ENCODE results near the gene ARHGAP22.

Gene ARHGAP22

GRCh38 chr10:48469516-48470020, 135.3 kb downstream of the ARHGAP22 start:
- H3K27me3 ChIP-seq (ENCODE audit: insufficient read depth, poor library complexity, severe bottlenecking), result no peaks in the 10 kb centered on the region
- no peak overlapping the region for H3K27ac ChIP-seq (replicated peaks)
- no peak for DNase-seq (ENCODE audit: low read depth in 1 of 2, low spot score in 1 of 2)
- no peak overlapping the region for H3K4me3 ChIP-seq (replicated peaks; ENCODE audit: insufficient read depth, low read length)
- no peak for TF ChIP-seq CTCF (IDR thresholded peaks at IDR 0.05; ENCODE audit: insufficient read depth, low read length)
- TF ChIP-seq GABPA (IDR thresholded peaks at IDR 0.05; ENCODE audit: low read depth), result no peak
- TF ChIP-seq SPI1 (IDR thresholded peaks at IDR 0.05; ENCODE audit: borderline replicate concordance, low read depth), result no peak
- TF ChIP-seq REST (IDR thresholded peaks at IDR 0.05; ENCODE audit: insufficient replicate concordance, low read depth), result no peak
- TF ChIP-seq POLR2AphosphoS5 (IDR thresholded peaks at IDR 0.05; ENCODE audit: low read depth), result no peak

- H3K27ac ChIP-seq (replicated peaks), result no peak overlapping the region
- no peak for DNase-seq (ENCODE audit: low read depth in 1 of 2, low spot score in 1 of 2)
- H3K4me3 ChIP-seq (replicated peaks; ENCODE audit: insufficient read depth, low read length), result no peak overlapping the region
- no peaks in the 10 kb centered on the region for H3K27me3 ChIP-seq (ENCODE audit: insufficient read depth, poor library complexity, severe bottlenecking)
- TF ChIP-seq SPI1 (IDR thresholded peaks at IDR 0.05; ENCODE audit: borderline replicate concordance, low read depth) (no peak), CTCF (IDR thresholded peaks at IDR 0.05; ENCODE audit: insufficient read depth, low read length) (no peak), POLR2AphosphoS5 (IDR thresholded peaks at IDR 0.05; ENCODE audit: low read depth) (no peak), REST (IDR thresholded peaks at IDR 0.05; ENCODE audit: insufficient replicate concordance, low read depth) (no peak), GABPA (IDR thresholded peaks at IDR 0.05; ENCODE audit: low read depth) (no peak)
Observed at GRCh38 chr10:48468866-48469511, 135.9 kb downstream of the ARHGAP22 start.

GRCh38 chr10:48468130-48468790, 136.6 kb downstream of the ARHGAP22 start:
- H3K4me3 ChIP-seq (replicated peaks; ENCODE audit: insufficient read depth, low read length), result no peak overlapping the region
- no peak for DNase-seq (ENCODE audit: low read depth in 1 of 2, low spot score in 1 of 2)
- H3K27ac ChIP-seq (replicated peaks), result no peak overlapping the region
- TF ChIP-seq CTCF (IDR thresholded peaks at IDR 0.05; ENCODE audit: insufficient read depth, low read length), result no peak
- no peak for TF ChIP-seq SPI1 (IDR thresholded peaks at IDR 0.05; ENCODE audit: borderline replicate concordance, low read depth)
- TF ChIP-seq GABPA (IDR thresholded peaks at IDR 0.05; ENCODE audit: low read depth), result no peak
- TF ChIP-seq REST (IDR thresholded peaks at IDR 0.05; ENCODE audit: insufficient replicate concordance, low read depth), result no peak
- no peak for TF ChIP-seq POLR2AphosphoS5 (IDR thresholded peaks at IDR 0.05; ENCODE audit: low read depth)
- H3K27me3 ChIP-seq (ENCODE audit: insufficient read depth, poor library complexity, severe bottlenecking), result no peaks in the 10 kb centered on the region
